Right lobe of liver (tissue), 4 donors: ENCODE measurements around the gene JPT1.

Experiments used
- POLR2A ChIP-seq: fragments of 450-650 bp; IDR thresholded peaks from one replicate; pipeline ENCODE4 v1.6.1; 2017; ENCODE audit warnings: antibody characterized with exemption, mild to moderate bottlenecking
- TF ChIP-seq, protein P1 (sequence below), 4 donors: fragments of 200-600 bp in 3 of 4; fragments of 450-650 bp in 1 of 4; IDR thresholded peaks; one replicate each; pipeline versions ENCODE4 v1.5.1 to v1.8.0; 2016 to 2022; ENCODE audit warnings: antibody characterized with exemption in 4 of 4, mild to moderate bottlenecking in 2 of 4
- donor health status: DM: no; HTN: no; CAD: no.
- donor health status: DM: no; HTN: no; CAD: no.
- donor health status: DM: no; HTN: yes; CAD: no.

GRCh38 chr17:75087182-75087557, 67.1 kb downstream of the JPT1 start:
- TF ChIP-seq, protein P1, sequence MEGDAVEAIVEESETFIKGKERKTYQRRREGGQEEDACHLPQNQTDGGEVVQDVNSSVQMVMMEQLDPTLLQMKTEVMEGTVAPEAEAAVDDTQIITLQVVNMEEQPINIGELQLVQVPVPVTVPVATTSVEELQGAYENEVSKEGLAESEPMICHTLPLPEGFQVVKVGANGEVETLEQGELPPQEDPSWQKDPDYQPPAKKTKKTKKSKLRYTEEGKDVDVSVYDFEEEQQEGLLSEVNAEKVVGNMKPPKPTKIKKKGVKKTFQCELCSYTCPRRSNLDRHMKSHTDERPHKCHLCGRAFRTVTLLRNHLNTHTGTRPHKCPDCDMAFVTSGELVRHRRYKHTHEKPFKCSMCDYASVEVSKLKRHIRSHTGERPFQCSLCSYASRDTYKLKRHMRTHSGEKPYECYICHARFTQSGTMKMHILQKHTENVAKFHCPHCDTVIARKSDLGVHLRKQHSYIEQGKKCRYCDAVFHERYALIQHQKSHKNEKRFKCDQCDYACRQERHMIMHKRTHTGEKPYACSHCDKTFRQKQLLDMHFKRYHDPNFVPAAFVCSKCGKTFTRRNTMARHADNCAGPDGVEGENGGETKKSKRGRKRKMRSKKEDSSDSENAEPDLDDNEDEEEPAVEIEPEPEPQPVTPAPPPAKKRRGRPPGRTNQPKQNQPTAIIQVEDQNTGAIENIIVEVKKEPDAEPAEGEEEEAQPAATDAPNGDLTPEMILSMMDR (IDR thresholded peaks at IDR 0.05): no peak
- TF ChIP-seq POLR2A: no peak
